NCI-H1092 treated with DMSO at 0.1 percent for 48 hours (cell line): Measurements from ENCODE around the gene CFAP410.
"Not testable (repeated sequence)": the region's sequence is repeated elsewhere in the genome, so short reads cannot be mapped to it uniquely, and the experiment has no call there.

Experiments
- DNase-seq: peaks from one replicate; lab custom pipeline; 2025; lab: John Stamatoyannopoulos, UW

CFAP410 gene

GRCh38 chr21:44368711-44369446 lies 29.7 kb upstream of the CFAP410 start:
- no peak for DNase-seq

GRCh38 chr21:44366586-44367211 lies 27.5 kb upstream of the CFAP410 start:
- no peak for DNase-seq

GRCh38 chr21:44365967-44366585 lies 26.9 kb upstream of the CFAP410 start:
- no peak for DNase-seq

GRCh38 chr21:44365251-44365966 lies 26.2 kb upstream of the CFAP410 start:
- DNase-seq = no peak

GRCh38 chr21:44364151-44365053 lies 25.2 kb upstream of the CFAP410 start:
- DNase-seq = no peak

GRCh38 chr21:44363278-44363677 lies 24.1 kb upstream of the CFAP410 start:
- no peak for DNase-seq

- DNase-seq = not testable (repeated sequence)
Observed at GRCh38 chr21:44361903-44362302, 22.7 kb upstream of the CFAP410 start.

- DNase-seq = no peak
Observed at GRCh38 chr21:44360159-44360558, 21.0 kb upstream of the CFAP410 start.

GRCh38 chr21:44359396-44359795 lies 20.2 kb upstream of the CFAP410 start:
- DNase-seq = no peak

GRCh38 chr21:44357064-44357837 lies 18.1 kb upstream of the CFAP410 start:
- no peak for DNase-seq

- DNase-seq = no peak
Observed at GRCh38 chr21:44356636-44357035, 17.4 kb upstream of the CFAP410 start.

GRCh38 chr21:44356160-44356559 lies 17.0 kb upstream of the CFAP410 start:
- no peak for DNase-seq

- no peak for DNase-seq
Observed at GRCh38 chr21:44354775-44355771, 15.9 kb upstream of the CFAP410 start.

GRCh38 chr21:44354001-44354405 lies 14.8 kb upstream of the CFAP410 start:
- DNase-seq = no peak

- no peak for DNase-seq
Observed at GRCh38 chr21:44353191-44353970, 14.2 kb upstream of the CFAP410 start, which contains the start of gene TRPM2. Gene TRPM2 (plus strand): TSS chr21:44353621. CDS start chr21:44353701, 80 bp downstream.

- DNase-seq = no peak
Observed at GRCh38 chr21:44352253-44352860, 13.2 kb upstream of the CFAP410 start.

GRCh38 chr21:44351535-44352252 lies 12.5 kb upstream of the CFAP410 start:
- DNase-seq = no peak
